Sigmoid colon (tissue), 7 donors: ENCODE results near the gene AGBL1. TPM values are rescaled to one million over a fixed set of nuclear protein-coding genes. Genes with fewer than 3 reads are reported as not detected.

Experiments
- DNase-seq: peaks from one replicate; pipeline ENCODE4 v3.0.0-alpha.2; 2019
- H3K27ac ChIP-seq, 4 donors: fragments of 200-600 bp; sonication (generic); one replicate each; pipeline ENCODE4 v1.5.1; 2016 to 2019; ENCODE audit warnings: mild to moderate bottlenecking in 1 of 4
- H3K27me3 ChIP-seq, 3 donors: fragments of 200-600 bp; sonication (generic); one replicate each; pipeline ENCODE4 v1.5.1; 2019; ENCODE audit warnings: mild to moderate bottlenecking in 1 of 3
- H3K36me3 ChIP-seq, 4 donors: fragments of 200-600 bp; sonication (generic); one replicate each; pipeline ENCODE4 v1.5.1; 2016 to 2019
- H3K4me1 ChIP-seq, 4 donors: fragments of 200-600 bp; sonication (generic); one replicate each; pipeline ENCODE4 v1.5.1; 2017 to 2019
- H3K4me3 ChIP-seq, 4 donors: fragments of 200-600 bp; sonication (generic); one replicate each; pipeline ENCODE4 v1.5.1; 2017 to 2019; ENCODE audit warnings: mild to moderate bottlenecking in 2 of 4, moderate library complexity in 1 of 4
- H3K9me3 ChIP-seq, 4 donors: fragments of 200-600 bp in 3 of 4; sonication (generic) in 3 of 4; one replicate each; pipeline versions ENCODE4 v1.5.1 to v1.6.1; 2013 to 2019
- CTCF ChIP-seq, 4 experiments: fragments of 450-650 bp in 3 of 4; fragments of 200-600 bp in 1 of 4; IDR thresholded peaks; one replicate each; pipeline ENCODE4 v1.5.1; 2016 to 2019; ENCODE audit warnings: antibody characterized with exemption in 4 of 4, mild to moderate bottlenecking in 3 of 4, moderate library complexity in 2 of 4
- EP300 ChIP-seq, 4 donors: sonication (generic); formaldehyde crosslinking; IDR thresholded peaks; one replicate each; pipeline ENCODE4 v1.6.1; 2017; ENCODE audit warnings: antibody characterized with exemption in 4 of 4
- POLR2A ChIP-seq, 2 donors: fragments of 450-650 bp; IDR thresholded peaks; one replicate each; pipeline ENCODE4 v1.6.1; 2016; ENCODE audit warnings: antibody characterized with exemption in 2 of 2, mild to moderate bottlenecking in 2 of 2, moderate library complexity in 2 of 2
- POLR2AphosphoS5 ChIP-seq, 4 donors: sonication (generic); formaldehyde crosslinking; IDR thresholded peaks; one replicate each; pipeline ENCODE4 v1.6.1; 2017; ENCODE audit warnings: antibody characterized with exemption in 4 of 4
- WGBS, 2 donors: extraction: QIAGEN DNeasy Blood & Tissue Kit; methylation state at CpG; one replicate each; pipeline ENCODE4 v1.1.7; 2013; 5-methylcytosine and 5-hydroxymethylcytosine counted together
- intact Hi-C: fragments of 100-400 bp; cut with DNase I; formaldehyde crosslinking; loops from one replicate; pipeline ENCODE4 v1.15.1; 2023
- polyA plus RNA-seq, 3 donors: library from polyadenylated mRNA; stranded (reverse); fragments of 200-250 nt; gene quantifications; one replicate each; pipeline ENCODE4 v1.2.3, GENCODE V29; 2013
- total RNA-seq, 4 donors: library from RNA; depleted of rRNA; stranded (reverse); fragments of >200 nt; gene quantifications; one replicate each; pipeline ENCODE4 v1.1.0, GENCODE V29; 2016
- donor health status: healthy with polysubstance abuse.
- donor health status: Bipolar disorder and iron deficiency.
- donor health status: healthy.

Gene AGBL1
- total and polyA plus RNA-seq, 7 donors: 0.16 to 0.28 TPM; not detected in 5

GRCh38 chr15:86163816-86164215 is 84.1 kb downstream of the AGBL1 start:
- 31 to 42% methylated on average over 2 of the region's 2 CpGs for WGBS, 2 donors
- TF ChIP-seq CTCF (IDR thresholded peaks at IDR 0.05) (no peak), EP300 (IDR thresholded peaks at IDR 0.05) (no peak), POLR2AphosphoS5 (IDR thresholded peaks at IDR 0.05) (no peak), POLR2A (IDR thresholded peaks at IDR 0.05) (no peak)
- Histone ChIP-seq H3K36me3 (no peaks in the 10 kb centered on the region), H3K4me3 (no peak overlapping the region), H3K27ac (peak overlapping the region; percentile 23 to 58 (median 42)), H3K9me3 (no peaks in the 10 kb centered on the region), H3K27me3 (no peaks in the 10 kb centered on the region), H3K4me1 (peaks cover 0 to 12% (median 0%) of the 10 kb centered on the region in 4 donors)
- intact Hi-C loops: no loop called here
- peak; percentile 67 for DNase-seq

GRCh38 chr15:86164232-86164898 is 84.7 kb downstream of the AGBL1 start:
- peak; percentile 83 for DNase-seq
- WGBS, 2 donors: 30 to 35% methylated on average over 8 of the region's 8 CpGs
- no peaks in the 10 kb centered on the region for H3K27me3 ChIP-seq
- no peak overlapping the region for H3K4me3 ChIP-seq
- peaks cover 0 to 12% (median 0%) of the 10 kb centered on the region in 4 donors for H3K4me1 ChIP-seq
- H3K36me3 ChIP-seq: no peaks in the 10 kb centered on the region
- TF ChIP-seq EP300 (IDR thresholded peaks at IDR 0.05) (peak in 1 of 4 donors; percentile 41), POLR2A (IDR thresholded peaks at IDR 0.05) (no peak), POLR2AphosphoS5 (IDR thresholded peaks at IDR 0.05) (peak; percentile 35 to 70 (median 50))
- H3K27ac ChIP-seq: peak overlapping the region; percentile 28 to 58 (median 42)
- H3K9me3 ChIP-seq: no peaks in the 10 kb centered on the region
- intact Hi-C loops: no loop called here

GRCh38 chr15:86165265-86166211 is 85.9 kb downstream of the AGBL1 start:
- TF ChIP-seq POLR2A (IDR thresholded peaks at IDR 0.05): no peak
- no peak for TF ChIP-seq CTCF (IDR thresholded peaks at IDR 0.05)
- no peak for TF ChIP-seq POLR2AphosphoS5 (IDR thresholded peaks at IDR 0.05)
- TF ChIP-seq EP300 (IDR thresholded peaks at IDR 0.05): no peak
- Histone ChIP-seq H3K4me3 (no peak overlapping the region), H3K4me1 (peaks cover 0 to 12% (median 0%) of the 10 kb centered on the region in 4 donors), H3K9me3 (no peaks in the 10 kb centered on the region), H3K27me3 (no peaks in the 10 kb centered on the region), H3K36me3 (no peaks in the 10 kb centered on the region), H3K27ac (peak overlapping the region in 3 of 4 donors; percentile 28 to 37 (median 28))
- DNase-seq: no peak
- 68 to 78% methylated on average over 5 of the region's 5 CpGs for WGBS, 2 donors
- intact Hi-C loops: no loop called here

- Histone ChIP-seq H3K9me3 (no peaks in the 10 kb centered on the region), H3K4me1 (peaks cover 0 to 12% (median 0%) of the 10 kb centered on the region in 4 donors), H3K27me3 (no peaks in the 10 kb centered on the region), H3K27ac (no peak overlapping the region), H3K4me3 (no peak overlapping the region), H3K36me3 (no peaks in the 10 kb centered on the region)
- TF ChIP-seq CTCF (IDR thresholded peaks at IDR 0.05) (no peak), POLR2A (IDR thresholded peaks at IDR 0.05) (no peak), POLR2AphosphoS5 (IDR thresholded peaks at IDR 0.05) (no peak), EP300 (IDR thresholded peaks at IDR 0.05) (no peak)
- intact Hi-C loops: no loop called here
- no peak for DNase-seq
Observed at GRCh38 chr15:86167841-86168240, 88.2 kb downstream of the AGBL1 start.

- no peaks in the 10 kb centered on the region for H3K9me3 ChIP-seq
- no peak for DNase-seq
- no peaks in the 10 kb centered on the region for H3K36me3 ChIP-seq
- intact Hi-C loops: no loop called here
- no peaks in the 10 kb centered on the region for H3K27me3 ChIP-seq
- WGBS, 2 donors: 41 to 54% methylated on average over 2 of the region's 2 CpGs
- H3K4me1 ChIP-seq: no peaks in the 10 kb centered on the region
- no peak for TF ChIP-seq POLR2A (IDR thresholded peaks at IDR 0.05)
- no peak for TF ChIP-seq EP300 (IDR thresholded peaks at IDR 0.05)
- TF ChIP-seq POLR2AphosphoS5 (IDR thresholded peaks at IDR 0.05): no peak
- H3K27ac ChIP-seq: no peak overlapping the region
- no peak overlapping the region for H3K4me3 ChIP-seq
Observed at GRCh38 chr15:86178845-86179244, 99.2 kb downstream of the AGBL1 start.
